Ishikawa (cell line): ENCODE data around the gene SPEM2.

Source experiments
- CREB1 ChIP-seq: IDR thresholded peaks from 2 replicates; pipeline ENCODE4 v1.6.1; 2012; ENCODE audit warnings: low read depth
- MAX ChIP-seq: IDR thresholded peaks from 2 replicates; pipeline ENCODE4 v1.6.1; 2012
- NFIC ChIP-seq: IDR thresholded peaks from 2 replicates; pipeline ENCODE4 v1.6.1; 2012
- REST ChIP-seq: IDR thresholded peaks from 2 replicates; pipeline ENCODE4 v1.6.1; 2012; ENCODE audit warnings: low read depth, mild to moderate bottlenecking
- USF1 ChIP-seq: IDR thresholded peaks from 2 replicates; pipeline ENCODE4 v1.6.1; 2012
- YY1 ChIP-seq: IDR thresholded peaks from 2 replicates; pipeline ENCODE4 v1.6.1; 2012; ENCODE audit warnings: low read depth

- TF ChIP-seq USF1 (no peak), NFIC (peak; percentile 36; the same call in 1 of the 2 replicates), CREB1 (no peak), REST (no peak), YY1 (0 out of 2 replicates have a peak, but pooled peaks have one; percentile 12), MAX (peak; percentile 58; the same call in 1 of the 2 replicates)
Observed at GRCh38 chr17:7380855-7381683, 44.3 kb upstream of the SPEM2 start, which contains the start of gene TNK1.
